Right lobe of liver (tissue), 4 donors: ENCODE results near the gene CPE.

Source experiments
- POLR2A ChIP-seq: fragments of 450-650 bp; IDR thresholded peaks from one replicate; pipeline ENCODE4 v1.6.1; 2017; ENCODE audit warnings: antibody characterized with exemption, mild to moderate bottlenecking
- TF ChIP-seq, protein P1 (sequence below), 4 donors: fragments of 200-600 bp in 3 of 4; fragments of 450-650 bp in 1 of 4; IDR thresholded peaks; one replicate each; pipeline versions ENCODE4 v1.5.1 to v1.8.0; 2016 to 2022; ENCODE audit warnings: antibody characterized with exemption in 4 of 4, mild to moderate bottlenecking in 2 of 4
- donor health status: DM: no; HTN: no; CAD: no.
- donor health status: DM: no; HTN: no; CAD: no.
- donor health status: DM: no; HTN: yes; CAD: no.

DNA sequence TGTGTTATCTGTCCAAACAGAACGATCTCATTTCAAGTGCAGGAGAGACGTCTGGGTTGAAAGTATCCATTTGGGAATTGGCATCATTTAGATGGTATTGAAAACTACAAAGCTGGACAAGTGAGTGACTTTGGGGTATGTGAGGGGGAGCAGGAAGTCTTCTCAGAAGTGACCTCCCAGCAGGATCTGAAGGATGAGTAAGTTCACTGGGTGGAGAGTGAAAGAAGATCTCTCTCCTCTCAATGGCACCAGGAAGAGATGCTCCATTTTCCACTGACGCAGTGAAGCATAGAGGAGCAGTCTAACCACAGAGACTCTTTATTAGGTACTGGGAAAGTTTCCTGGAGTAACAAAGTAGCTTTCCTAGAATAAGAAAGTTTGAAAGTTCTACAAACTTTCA lies 161.0 kb downstream of the CPE start:
- TF ChIP-seq POLR2A, result no peak
- TF ChIP-seq, protein P1, sequence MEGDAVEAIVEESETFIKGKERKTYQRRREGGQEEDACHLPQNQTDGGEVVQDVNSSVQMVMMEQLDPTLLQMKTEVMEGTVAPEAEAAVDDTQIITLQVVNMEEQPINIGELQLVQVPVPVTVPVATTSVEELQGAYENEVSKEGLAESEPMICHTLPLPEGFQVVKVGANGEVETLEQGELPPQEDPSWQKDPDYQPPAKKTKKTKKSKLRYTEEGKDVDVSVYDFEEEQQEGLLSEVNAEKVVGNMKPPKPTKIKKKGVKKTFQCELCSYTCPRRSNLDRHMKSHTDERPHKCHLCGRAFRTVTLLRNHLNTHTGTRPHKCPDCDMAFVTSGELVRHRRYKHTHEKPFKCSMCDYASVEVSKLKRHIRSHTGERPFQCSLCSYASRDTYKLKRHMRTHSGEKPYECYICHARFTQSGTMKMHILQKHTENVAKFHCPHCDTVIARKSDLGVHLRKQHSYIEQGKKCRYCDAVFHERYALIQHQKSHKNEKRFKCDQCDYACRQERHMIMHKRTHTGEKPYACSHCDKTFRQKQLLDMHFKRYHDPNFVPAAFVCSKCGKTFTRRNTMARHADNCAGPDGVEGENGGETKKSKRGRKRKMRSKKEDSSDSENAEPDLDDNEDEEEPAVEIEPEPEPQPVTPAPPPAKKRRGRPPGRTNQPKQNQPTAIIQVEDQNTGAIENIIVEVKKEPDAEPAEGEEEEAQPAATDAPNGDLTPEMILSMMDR (IDR thresholded peaks at IDR 0.05), result no peak
